ENCODE results near the gene TWIST2.

The TWIST2 gene

GRCh38 chr2:238893349-238894000 lies 45.6 kb downstream of the TWIST2 start:
- no peak for DNase-seq

- no peak for DNase-seq
Measured at GRCh38 chr2:238894226-238894949, 46.5 kb downstream of the TWIST2 start.

DNA sequence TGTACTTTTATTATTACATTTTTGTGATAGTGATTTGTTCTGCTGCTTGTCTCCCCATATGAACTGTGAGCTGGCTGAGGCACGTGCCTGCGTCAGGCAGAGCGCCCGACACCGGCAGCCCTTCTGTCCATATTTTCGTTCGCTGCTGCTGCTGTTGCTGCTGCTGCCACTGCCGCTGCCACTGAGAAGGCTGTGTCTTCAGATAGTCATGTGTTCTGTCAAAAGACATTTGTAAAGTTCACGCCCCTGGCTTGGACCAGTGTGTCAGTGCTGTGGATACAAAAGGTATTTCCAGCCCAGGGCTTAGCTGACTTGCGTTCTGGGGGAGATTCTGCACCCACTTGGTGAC lies 47.0 kb downstream of the TWIST2 start:
- no peak for DNase-seq

- DNase-seq = no peak
Measured at GRCh38 chr2:238895361-238895882, 47.5 kb downstream of the TWIST2 start.

DNA sequence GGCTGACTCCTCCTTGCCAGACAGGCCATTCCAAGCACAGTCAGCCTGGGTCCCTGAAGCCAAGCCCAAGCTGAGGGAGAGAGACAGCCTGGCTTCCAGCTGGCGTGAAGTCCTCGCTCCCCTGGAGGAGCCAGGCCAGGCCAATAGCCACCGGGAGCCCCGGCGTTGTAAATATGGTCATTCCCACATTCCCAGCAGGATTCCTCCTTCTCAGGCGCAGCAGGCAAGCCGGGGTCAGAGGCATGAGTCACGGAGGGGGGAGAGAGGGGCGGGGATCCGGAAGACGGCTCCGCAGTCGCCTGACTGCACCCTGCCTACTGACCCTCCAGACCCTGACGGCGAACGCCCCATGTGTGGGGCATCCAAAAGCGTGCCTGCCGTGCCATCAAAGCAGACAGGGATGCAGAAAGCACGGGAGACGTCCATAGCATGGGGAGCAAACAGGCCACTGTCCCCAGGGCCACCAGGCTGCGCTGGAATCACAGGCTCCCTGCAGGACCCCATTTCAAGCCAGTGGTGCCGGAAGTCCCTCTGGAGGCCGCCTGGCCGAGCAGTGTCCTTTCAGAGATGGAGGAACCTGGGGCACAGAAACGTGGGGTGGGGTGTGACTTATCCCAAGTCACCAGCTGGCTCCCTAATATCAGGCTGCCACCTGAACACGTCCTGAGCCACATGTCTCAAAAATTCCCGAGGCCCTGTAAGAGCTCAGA lies 48.2 kb downstream of the TWIST2 start:
- DNase-seq = no peak

DNA sequence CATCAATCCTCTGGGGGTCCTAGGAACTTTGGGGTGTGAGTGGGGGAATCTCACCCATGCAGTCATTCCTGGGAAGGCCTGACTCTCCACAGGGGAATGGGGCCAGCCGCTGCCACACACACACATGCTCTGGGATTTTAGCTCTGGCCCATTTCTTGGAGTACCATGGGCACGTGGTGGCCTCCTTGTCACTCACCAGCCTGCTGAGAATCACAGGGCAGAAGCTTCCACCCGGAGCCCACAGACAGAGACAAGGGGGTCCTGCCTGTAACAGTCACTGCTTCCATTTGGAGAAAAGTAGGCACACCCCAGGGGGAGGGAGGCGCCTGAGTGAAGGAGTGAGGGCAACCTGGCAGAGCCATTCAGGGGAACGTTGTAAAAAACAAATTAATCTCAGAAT lies 48.8 kb downstream of the TWIST2 start:
- DNase-seq = no peak

DNA sequence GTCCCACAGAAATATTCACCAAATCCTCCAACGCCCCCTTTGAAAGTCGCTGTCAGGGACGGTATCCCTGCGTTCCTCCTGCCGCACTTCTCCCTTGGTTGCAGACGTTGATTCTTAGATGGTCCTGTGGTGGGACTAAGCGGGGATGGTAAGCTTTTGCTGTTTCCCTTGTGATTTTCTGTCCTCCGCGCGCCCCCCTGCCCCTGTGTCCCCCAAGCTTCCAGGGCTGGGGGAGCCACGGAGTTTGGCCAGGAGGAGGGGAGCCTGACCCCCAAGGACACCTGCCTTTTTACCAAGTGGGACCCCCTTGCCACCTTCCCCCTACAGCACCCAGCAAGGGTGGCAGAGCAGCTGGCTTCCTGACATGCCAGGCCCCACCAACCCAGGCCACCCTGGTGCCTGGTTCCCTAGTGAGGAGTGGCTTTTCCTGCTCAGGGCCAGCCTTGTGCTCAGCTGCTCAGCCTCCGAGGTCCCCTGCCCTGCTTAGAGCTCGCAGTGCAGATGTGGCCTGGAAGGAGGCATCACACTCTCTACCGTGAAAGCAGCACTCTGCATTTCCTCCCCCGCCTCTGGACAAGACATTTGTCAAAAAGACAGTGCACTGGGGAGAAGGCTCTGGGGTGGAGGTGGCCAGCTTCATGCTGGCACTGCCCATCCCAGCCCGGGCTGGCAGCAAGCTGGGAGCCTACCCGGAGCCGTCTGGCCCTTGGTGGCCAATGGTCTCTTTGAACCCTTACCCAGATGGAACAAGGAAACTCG lies 49.4 kb downstream of the TWIST2 start:
- no peak for DNase-seq

GRCh38 chr2:238897911-238898311 lies 50.0 kb downstream of the TWIST2 start:
- DNase-seq = no peak

GRCh38 chr2:238898534-238899281 lies 50.8 kb downstream of the TWIST2 start:
- DNase-seq = no peak

DNA sequence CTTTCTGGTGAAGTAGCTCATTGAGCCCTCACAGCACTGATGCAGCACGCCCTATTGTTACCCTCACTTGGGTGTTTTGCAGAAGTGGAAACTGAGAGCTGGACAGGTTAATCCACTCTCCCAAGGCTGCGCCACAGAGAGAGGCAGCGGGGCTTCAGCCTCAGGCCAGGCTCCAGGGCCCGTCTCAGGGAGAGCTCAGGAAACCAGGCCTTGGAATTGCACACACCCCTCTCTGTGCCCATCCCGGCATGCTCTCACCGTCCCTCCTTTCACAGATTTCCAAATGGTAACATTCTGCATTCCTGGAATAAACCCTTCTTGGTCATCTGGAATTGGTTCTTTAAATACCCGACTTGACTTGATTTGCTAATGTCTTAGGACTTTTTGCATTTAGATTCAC lies 51.5 kb downstream of the TWIST2 start:
- DNase-seq = no peak

DNA sequence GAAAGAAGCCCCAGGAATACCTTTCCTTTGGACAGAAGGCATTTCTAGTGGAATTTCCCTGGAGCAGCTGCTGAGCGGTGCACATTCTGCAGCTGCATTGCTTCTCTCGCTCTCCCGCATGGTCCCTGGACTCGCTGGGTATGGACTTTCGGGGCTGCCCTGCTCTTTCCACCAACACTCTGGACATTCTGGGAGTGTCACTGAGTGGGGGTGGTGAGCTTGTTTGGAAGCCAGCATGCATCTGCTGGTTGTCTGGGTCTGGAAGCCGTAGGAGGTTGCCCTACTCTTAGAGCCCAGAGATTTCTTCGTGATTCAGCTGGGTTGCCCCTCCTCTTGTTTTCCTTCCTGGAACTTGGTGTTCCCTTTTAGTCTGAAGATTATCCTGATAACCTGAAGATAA lies 52.6 kb downstream of the TWIST2 start:
- no peak for DNase-seq

DNA sequence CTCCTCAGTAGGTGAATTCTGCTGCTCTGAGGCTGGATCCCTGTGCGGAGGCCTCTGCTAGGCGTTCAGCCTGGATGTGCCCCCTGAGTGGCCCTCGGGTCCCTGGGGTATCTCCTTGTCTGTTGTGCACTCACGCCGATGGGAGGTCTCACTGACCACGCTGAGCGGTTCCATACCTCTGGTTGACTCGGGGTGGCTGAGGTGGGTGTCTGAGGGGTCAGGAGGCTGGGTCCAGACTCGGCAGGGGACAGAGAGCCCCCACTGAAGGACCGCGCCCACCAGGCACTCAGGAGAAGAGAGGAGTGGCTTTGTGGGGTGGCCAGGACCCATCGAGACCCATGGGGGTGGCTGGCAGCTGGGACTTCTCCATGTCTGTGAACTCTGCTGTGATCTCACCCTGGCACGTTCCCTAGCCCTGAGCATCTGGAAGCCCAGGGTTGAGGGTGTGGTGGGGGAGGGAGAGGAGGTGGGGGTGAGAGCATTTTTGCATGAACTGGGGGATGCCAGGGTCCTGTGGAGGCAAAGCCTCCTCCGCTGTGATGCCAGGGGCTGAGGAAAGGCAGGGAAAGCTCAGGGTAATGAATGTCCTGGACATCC lies 53.7 kb downstream of the TWIST2 start:
- DNase-seq = no peak

GRCh38 chr2:238902285-238902684 lies 54.4 kb downstream of the TWIST2 start:
- no peak for DNase-seq

GRCh38 chr2:238903141-238903540 lies 55.3 kb downstream of the TWIST2 start:
- DNase-seq = no peak

- DNase-seq = no peak
Measured at GRCh38 chr2:238904177-238904576, 56.3 kb downstream of the TWIST2 start.

DNA sequence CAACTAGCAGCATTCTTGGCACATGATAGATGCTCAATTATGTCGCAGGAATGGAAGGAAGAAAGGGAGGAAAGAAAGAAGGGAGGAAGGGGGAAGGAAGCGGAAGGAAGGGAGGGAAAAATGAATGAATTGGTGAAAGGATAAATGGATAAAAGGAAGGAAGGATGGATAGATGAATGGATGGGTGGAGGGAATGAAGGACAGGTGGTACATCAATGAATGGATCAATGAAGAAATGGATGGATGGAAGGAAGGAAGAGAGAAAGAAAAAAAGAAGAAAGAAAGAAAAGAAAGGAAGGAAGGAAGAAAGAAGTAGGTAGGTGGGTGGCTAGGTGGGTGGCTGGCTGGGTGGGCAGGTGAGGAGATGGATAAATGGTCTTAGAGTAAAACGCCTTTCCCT lies 56.8 kb downstream of the TWIST2 start:
- DNase-seq = no peak

- no peak for DNase-seq
Measured at GRCh38 chr2:238905224-238905623, 57.3 kb downstream of the TWIST2 start.

DNA sequence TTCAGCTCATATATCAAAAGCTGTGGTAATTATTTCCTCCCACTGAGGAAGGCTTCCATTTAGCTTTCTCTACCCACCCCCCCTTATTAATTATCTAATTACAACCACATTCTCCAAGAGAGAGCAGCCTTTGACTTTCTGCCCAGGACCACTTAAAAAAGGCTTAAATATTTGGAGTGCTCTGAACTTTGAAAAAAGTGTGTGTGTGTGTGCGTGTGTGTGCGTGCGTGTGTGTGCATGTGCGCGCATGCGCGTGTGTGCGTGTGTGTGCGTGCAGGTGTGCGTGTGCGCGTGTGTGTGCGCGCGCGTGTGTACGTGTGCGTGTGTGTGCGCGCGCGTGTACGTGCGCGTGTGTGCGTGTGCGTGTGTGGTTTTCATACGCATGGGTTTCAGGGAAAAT lies 57.8 kb downstream of the TWIST2 start:
- no peak for DNase-seq

DNA sequence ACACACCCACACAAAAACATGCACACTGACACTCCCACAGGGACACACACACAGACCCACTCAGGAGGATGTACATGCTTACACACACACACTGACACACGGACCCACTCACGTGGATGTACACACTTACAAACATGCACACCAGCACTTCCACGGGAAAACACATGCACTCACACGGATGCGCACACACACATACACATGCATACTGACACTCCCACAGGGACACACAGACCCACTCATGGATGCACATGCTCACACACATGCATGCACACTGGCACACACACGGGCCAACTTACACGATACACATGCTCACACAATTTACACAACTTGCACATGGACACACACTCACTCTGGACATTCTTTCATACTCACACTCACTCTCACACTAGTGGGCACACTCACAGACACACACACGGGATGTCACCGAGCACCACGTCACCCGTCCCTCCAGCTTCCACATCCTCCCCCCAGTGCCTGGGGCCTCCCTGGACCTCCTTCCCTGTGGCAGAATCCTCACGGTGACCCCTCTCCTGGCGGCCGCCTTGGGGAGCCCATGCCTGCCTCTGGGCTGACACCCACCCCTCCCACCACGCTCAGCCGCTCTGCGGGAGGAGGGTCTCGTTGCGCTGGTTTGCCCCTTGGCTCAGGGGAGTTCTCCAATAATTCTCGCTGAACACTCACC lies 58.5 kb downstream of the TWIST2 start:
- no peak for DNase-seq

DNA sequence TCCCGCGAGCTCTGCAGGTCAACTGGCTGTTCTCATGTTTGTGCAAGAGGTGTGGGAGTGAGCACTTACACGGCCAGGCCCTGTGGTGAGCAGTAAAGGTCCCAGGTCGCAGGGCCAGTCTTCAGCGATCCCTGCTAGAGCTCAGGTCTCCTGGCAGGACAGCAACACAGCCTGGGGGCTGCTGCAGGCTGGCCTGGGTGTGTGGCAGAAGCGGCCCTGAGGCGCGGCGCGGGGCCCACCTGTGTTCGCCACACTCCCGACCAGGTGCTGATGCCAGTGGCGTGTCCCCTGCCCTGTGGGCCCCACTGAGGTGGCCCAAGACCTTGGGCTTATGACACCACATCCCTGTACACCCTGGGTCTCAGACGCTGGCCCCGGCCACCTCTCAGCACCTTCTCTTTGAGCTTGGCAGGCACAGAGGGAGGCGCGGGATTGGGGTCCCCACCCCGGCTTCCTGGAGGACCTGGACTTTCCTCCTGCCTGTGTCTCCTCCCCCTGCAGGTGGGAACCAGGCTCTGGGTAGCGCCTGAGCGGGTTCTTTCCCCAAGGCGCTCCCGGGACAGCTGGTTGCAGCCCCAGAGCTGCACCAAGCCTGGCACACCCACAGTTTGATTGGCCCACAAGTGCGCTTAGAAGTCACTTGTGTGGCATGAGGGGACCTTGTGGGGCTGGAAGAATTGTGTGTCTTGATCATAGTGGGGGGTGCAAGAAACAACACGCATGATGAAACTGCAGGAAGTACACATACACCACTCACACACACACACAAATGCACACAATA lies 59.2 kb downstream of the TWIST2 start:
- no peak for DNase-seq

DNA sequence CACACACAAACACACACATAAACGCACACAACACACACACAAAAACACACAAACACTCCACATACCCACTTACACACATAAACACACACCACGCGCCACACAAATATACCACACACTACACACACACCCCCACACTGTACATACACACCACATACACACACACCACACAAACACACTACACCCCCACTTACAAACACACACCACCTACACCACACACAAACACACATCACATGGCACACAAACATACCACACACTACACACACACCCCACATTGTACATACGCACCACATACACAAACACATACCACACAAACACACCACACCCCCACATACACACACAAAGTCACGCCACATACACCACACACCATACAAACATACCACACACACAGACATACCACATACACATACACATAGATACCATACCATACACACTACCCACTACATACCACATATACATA lies 59.9 kb downstream of the TWIST2 start:
- no peak for DNase-seq
